ENCODE measurements around the gene KLK6. TPM values are rescaled to one million over a fixed set of nuclear protein-coding genes. Genes with fewer than 3 reads are reported as not detected.

Gene KLK6
- total RNA-seq, 2 experiments from 2014 or later = not detected

Other genes with a start within 250 kb of the KLK6 start
- gene SHANK1, start 249.8 kb downstream of the KLK6 start, total RNA-seq = not detected
- gene CLEC11A, start 246.2 kb downstream of the KLK6 start, total RNA-seq = under 1 TPM; 0.61 to 0.89 TPM
- gene GPR32, start 199.1 kb downstream of the KLK6 start, total RNA-seq = not detected
- not detected for gene ACP4, start 179.2 kb downstream of the KLK6 start, total RNA-seq
- gene KLK1, start 145.8 kb downstream of the KLK6 start, total RNA-seq = 1 to 10 TPM; 3.0 to 3.2 TPM
- gene KLK15, start 136.0 kb downstream of the KLK6 start, total RNA-seq = not detected
- gene KLK3, start 114.7 kb downstream of the KLK6 start, total RNA-seq = not detected
- gene KLK2, start 96.2 kb downstream of the KLK6 start, total RNA-seq = under 1 TPM in 1 of 2 experiments, not detected in 1; 0.29 TPM
- gene KLK4, start 58.2 kb downstream of the KLK6 start, total RNA-seq = not detected
- not detected for gene KLK5, start 16.6 kb downstream of the KLK6 start, total RNA-seq
- gene KLK7, start 14.3 kb upstream of the KLK6 start, total RNA-seq = not detected
- not detected for gene KLK8, start 32.0 kb upstream of the KLK6 start, total RNA-seq
- not detected for gene KLK10, start 50.1 kb upstream of the KLK6 start, total RNA-seq
- not detected for gene KLK11, start 57.0 kb upstream of the KLK6 start, total RNA-seq
- gene KLK12, start 65.4 kb upstream of the KLK6 start, total RNA-seq = not detected
- gene KLK13, start 95.5 kb upstream of the KLK6 start, total RNA-seq = not detected
- under 1 TPM; 0.61 to 0.89 TPM for gene KLK14, start 113.3 kb upstream of the KLK6 start, total RNA-seq
- gene CTU1, start 138.8 kb upstream of the KLK6 start, total RNA-seq = 10 to 100 TPM in 1 of 2 experiments, 1 to 10 TPM in 1; 9.5 to 10.9 TPM
- gene SIGLEC9, start 155.3 kb upstream of the KLK6 start, total RNA-seq = under 1 TPM in 1 of 2 experiments, not detected in 1; 0.26 TPM
- gene SIGLEC7, start 172.7 kb upstream of the KLK6 start, total RNA-seq = not detected